ENCODE results near the gene PASK.

DNA sequence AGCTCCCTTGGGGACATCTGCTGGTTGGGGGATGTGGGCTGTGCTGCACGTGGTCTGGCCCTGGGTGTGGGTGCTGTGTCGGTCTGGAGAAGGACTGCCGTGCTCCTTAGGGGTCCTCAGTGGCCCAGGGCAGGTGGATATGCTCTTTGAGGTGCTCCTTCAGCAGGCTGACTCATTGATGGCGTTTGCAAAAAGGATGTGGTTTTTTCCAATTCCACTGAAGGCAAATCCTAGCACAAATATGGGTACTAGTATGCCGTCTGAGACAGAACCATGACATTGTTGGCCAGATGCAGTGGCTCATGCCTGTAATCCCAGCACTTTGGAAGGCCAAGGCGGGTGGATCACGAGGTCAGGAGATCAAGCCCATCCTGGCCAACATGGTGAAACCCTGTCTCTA lies 4.3 kb upstream of the PASK start:
- TF ChIP-seq, protein P1, sequence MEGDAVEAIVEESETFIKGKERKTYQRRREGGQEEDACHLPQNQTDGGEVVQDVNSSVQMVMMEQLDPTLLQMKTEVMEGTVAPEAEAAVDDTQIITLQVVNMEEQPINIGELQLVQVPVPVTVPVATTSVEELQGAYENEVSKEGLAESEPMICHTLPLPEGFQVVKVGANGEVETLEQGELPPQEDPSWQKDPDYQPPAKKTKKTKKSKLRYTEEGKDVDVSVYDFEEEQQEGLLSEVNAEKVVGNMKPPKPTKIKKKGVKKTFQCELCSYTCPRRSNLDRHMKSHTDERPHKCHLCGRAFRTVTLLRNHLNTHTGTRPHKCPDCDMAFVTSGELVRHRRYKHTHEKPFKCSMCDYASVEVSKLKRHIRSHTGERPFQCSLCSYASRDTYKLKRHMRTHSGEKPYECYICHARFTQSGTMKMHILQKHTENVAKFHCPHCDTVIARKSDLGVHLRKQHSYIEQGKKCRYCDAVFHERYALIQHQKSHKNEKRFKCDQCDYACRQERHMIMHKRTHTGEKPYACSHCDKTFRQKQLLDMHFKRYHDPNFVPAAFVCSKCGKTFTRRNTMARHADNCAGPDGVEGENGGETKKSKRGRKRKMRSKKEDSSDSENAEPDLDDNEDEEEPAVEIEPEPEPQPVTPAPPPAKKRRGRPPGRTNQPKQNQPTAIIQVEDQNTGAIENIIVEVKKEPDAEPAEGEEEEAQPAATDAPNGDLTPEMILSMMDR (IDR thresholded peaks at IDR 0.05), result no peak
- TF ChIP-seq POLR2A (IDR thresholded peaks at IDR 0.05) (no peak), POLR2AphosphoS5 (IDR thresholded peaks at IDR 0.05) (no peak)
